OCI-M2 (cell line): ENCODE data around the gene ASIC2.

Experiments
- DNase-seq: peaks from one replicate; lab custom pipeline; 2025; ENCODE audit not compliant: unreplicated experiment; lab: John Stamatoyannopoulos, UW

The ASIC2 gene

GRCh38 chr17:33080091-33080490 lies 213.0 kb downstream of the ASIC2 start:
- DNase-seq: no peak

DNA sequence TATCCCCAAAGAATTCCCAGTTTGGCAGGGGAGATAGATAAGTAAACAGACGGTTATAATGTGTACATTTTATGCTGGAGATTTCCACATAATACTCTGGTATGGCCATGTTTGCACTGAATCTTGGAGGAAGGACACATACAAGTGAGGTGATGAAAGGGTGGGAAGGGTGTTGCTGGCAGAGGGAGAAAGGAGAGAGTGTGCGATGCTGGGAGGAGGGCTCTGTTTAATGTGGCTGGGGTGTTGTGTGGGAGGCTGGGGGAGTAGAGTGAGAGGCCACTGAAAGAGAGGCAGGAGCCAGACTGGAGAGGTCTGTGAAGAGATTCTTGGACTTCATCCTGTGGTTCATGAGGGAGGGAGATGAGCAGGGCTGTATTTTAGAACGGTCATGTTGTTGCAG lies 213.9 kb downstream of the ASIC2 start:
- no peak for DNase-seq

DNA sequence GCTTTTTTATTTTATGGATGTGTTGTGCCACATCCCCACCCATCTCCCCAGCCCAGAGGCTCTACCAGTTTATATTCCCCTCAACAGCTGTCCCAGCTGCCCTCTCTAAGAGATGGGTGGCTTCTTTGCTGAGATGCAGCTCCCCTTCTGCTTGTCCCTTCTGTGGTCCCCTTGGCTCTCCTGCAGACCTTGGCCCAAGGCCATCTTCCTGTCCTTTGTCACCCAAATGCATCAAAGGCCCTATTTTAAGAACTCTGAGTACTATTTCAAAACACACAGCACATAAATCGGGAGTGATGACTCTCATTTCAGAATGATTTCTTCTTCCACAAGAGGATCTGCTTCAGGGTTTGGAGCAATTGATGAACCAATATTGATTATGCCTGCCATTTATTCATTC lies 216.1 kb downstream of the ASIC2 start:
- no peak for DNase-seq

GRCh38 chr17:33073416-33073815 lies 219.7 kb downstream of the ASIC2 start:
- DNase-seq: no peak

GRCh38 chr17:33072421-33073161 lies 220.5 kb downstream of the ASIC2 start:
- DNase-seq: no peak

GRCh38 chr17:33071656-33072055 lies 221.4 kb downstream of the ASIC2 start:
- DNase-seq: no peak

DNA sequence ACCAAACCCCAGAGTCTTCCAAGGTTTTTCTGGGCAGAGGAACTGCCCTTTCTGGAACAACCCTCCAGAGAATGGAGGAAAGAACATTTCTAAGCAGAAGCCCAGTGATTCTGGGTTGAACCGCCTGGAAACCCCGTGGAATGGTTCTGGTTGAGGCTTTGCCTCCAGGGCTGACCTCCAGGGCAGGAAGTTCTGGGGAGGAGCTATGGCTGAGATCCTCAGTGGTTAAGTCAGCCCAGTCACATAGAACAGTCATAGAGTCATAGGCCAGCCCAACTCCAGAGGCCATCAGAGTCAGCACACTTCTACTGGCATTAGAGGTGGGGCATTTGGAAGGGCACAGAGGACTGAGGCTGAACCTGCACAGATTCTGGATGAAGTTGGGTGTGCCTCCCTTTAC lies 235.5 kb downstream of the ASIC2 start:
- no peak for DNase-seq

DNA sequence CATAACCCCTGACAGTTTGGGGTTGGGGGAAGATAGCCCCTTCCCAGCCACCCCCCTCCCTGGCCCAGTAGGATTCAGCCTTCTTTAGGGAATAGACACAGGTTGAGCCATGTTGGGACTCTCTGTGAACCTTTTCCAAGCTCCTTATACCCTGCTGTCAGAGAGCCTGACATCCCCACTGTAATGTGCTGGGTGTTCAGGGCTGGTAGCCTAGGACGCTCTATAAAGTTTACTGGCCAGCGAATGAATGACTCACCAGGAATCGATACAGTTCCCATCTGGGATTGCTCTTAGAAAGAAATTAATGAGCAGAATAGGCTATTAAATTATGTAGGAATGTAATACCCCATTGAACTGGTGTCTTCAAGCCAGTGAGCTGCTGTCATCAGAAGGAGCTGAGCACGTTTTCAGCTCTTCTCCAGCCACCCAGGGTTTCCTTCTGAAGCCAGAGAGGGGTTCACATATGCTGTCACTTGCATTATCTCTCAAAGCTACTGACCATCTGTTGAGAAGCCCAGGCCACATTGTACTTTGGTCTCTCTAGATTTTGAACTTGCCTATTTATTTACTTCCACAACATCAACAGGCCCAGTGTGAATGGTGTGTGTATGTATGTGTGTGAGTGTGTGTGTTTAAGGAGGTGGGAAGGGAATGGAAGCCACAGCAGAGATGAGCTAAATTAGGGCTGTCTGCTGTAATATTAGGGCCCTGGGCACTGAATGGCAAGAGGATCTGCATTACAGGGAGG lies 236.5 kb downstream of the ASIC2 start:
- no peak for DNase-seq

DNA sequence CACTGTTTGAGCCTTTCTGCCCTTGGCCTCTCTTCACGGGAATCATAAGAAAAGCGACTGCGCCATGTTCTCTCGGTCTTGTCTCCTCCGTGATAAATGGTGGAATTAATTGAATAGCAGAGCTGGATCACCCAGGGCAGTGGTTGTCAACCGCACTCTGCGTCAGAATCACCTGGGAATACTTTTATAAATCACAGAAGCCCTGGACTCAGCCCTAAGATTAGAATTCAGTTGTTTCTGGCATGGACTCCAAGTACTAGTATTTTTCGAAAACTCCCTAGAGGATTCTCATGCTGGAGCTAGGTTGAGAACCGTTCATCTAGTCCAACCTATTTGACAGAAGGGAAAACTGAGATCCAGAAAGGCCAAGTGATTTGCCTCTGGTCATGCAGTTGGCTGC lies 237.3 kb downstream of the ASIC2 start:
- no peak for DNase-seq

DNA sequence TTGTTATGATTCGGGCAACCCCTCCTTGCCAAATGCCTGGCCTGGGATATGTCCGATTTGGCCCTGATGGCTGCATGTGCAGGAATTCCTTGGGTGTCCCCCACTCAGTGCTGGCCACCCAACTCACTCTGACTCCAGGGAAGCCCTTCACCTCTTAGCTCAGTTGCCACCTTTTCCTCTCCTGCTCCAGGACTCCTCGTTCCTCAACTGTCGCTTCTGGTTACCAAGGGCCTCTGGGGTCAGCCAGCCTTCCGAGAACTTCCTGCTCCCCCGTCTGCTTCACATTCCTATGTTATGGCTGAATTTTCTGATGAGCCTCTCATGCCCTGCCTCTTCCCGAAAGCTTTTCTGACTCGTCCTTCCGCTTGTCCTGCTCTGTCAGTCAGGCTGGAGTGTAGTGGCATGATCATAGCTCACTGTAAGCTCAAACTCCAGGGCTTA lies 237.9 kb downstream of the ASIC2 start:
- no peak for DNase-seq

GRCh38 chr17:33054412-33054811 lies 238.7 kb downstream of the ASIC2 start:
- no peak for DNase-seq

DNA sequence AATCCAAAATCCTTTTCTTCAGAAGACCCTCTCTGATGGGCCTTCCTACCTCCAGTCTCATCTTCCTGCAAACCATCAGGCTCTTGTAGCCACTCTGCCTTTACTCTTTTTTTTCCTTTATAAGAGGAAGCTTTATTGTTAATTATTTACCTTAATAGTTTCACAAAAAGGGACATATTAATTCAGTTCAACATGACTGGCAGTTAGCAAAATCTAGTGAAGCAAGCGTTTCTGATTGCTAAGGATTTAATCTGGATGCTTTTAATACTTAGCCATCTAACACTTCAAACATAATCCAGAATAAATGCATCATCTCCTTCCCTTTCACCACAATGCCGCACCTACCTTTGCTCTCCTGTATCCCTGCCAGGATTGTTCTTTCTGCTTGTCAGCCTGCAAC lies 239.4 kb downstream of the ASIC2 start:
- no peak for DNase-seq

GRCh38 chr17:33052856-33053255 lies 240.2 kb downstream of the ASIC2 start:
- DNase-seq: no peak

- DNase-seq: no peak
Observed at GRCh38 chr17:33050611-33051140, 242.4 kb downstream of the ASIC2 start.

DNA sequence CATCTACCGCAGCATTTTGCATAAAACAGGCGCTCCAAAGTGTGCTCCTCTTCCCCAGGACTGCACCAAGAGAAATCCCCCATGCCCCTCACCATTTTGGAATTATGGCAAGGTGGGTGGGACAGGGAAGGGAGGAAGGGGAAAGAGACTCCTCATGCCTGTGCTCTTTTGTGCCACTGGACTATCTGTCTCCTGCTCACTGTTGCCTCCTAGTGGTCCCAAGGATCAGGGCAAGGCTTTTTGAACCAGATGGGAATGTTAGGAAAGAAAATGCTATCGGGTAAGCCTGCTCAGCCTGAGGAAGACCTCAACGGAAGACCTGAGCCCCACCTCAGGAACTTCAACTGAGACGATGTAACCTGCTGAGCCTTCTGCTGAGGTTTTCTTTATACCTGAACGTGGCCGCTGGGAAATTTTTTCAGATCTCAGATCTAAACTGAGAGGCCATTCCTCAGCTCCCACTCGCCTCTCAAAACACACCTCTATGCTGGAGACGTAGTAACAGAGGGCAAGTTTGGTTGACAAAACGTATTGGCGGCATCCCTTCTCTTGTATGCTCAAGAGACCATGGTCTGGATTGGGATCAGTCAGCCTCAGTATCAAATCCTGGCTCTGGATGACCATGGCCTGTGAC lies 243.2 kb downstream of the ASIC2 start:
- DNase-seq: no peak

DNA sequence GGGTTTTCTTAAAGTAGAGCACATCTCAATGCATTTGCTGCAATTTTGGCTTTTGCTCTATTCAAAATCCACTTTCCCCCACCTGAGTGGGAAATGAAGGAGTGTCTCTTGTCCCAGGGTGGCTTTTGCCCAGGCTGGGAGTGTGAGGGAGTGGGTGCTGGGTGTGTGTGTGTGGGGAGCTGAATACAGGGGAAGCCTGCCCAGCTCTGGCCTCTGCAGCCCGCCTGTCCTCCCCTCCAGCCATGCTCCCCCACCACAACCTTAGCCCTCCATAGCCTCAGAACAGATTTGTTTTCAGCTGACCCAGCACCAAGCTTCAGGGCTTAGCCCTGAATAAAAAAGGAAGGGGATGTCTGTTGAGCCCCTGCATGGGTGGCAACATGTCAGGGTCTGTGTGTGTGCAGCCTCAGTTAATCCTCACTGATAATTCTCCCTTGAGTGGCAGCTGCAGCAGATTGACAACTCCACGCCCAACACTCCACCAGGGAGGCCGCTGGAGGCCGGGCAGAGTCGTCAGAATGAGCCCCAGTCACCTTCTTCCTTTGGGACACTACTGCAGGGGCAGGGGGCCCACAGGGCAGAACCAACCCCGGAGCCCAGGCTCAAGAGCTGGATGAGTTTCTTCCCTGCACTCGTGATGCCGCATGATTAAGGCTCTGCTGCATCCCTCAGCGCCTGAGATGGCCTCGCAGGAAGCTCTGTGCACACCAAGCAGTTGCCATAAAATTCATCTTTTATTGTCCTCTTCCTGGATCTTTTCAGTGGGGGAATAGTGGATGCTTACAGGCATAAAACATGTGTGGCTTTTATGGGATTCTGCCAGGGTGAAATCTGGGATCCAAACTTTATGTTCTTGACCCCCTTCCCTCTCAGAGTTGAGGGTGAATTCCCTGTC lies 246.5 kb downstream of the ASIC2 start:
- no peak for DNase-seq

DNA sequence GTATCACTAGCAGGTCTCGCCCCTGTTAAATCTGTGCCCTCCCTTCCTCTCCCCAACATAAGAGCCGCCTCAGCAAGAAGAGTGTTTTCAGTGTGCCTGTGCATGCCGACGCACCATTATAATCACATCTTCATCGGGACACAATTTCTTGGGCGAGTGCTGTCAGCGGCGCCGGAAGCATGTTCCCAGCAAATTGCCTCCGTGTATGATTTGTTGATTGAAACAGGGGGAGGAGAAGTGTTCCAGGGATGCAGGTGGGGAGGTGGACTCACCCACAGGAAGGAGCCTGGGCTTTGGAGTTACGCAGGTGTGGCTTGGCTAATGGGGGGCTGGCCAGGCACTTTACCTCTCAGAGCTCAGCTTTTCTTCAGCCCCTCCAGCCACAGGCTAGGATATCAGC lies 247.9 kb downstream of the ASIC2 start:
- DNase-seq: no peak

- DNase-seq: no peak
Observed at GRCh38 chr17:33044771-33045170, 248.3 kb downstream of the ASIC2 start.

DNA sequence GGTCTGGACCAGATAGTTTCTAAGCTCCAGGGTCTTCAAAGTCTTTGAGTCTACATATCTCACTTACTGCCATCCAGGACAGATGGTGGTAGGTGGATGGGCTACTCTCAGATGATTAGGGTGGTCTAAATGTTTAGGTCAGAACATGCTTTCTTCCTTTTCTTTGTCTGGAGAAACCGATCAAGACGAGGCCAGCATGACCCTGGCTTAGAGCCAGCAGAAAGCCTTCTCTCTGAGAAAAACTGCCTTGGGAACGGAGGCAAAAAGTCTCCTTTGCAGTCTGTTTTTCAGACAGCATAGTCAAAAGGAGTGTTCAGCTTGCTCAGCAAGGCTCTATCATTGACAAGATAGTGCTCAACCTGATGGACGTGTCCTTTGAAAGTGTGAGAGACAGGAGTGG lies 252.6 kb downstream of the ASIC2 start:
- no peak for DNase-seq

DNA sequence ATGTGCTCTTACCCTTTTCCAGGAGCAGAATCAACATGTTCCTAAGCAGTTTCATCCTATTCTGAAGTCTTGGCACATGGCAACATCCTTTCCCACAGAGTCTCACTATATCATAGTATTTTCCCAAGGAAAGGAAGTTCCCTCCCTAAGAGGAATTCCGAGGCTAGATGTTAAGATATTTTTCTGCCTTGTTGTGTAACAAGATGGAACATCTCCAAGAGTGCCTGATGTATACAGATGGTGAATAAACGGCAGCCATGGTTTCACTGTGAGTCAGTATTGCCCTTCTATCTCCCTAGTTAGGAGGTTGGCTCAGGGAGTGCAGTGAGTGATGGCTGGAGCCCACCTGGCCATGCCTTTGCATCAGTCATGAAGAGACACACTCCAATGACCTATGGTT lies 253.2 kb downstream of the ASIC2 start:
- DNase-seq: no peak

DNA sequence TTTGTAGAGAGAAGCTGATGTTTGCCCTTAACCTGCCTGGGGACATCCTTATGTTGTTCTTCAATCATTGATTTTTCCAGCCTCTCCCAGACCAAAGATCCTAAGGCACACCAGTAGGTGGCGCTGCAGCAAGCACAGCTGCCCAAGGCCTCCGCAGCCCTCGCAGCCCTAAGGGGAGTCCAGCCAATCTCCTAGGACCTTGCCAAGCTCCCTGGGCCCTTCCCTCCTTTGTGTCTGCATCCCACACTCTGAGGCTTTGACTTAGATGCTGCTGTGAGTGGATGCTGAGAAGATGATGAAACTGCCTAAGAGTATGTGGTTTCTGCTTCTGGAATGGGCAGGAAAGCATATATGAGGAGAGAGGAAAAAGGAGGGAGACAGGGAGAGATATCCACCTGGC lies 254.4 kb downstream of the ASIC2 start:
- DNase-seq: no peak
